GM10248 (cell line): Measurements from ENCODE around the gene TBC1D5.
"Not testable (repeated sequence)": the region's sequence is repeated elsewhere in the genome, so short reads cannot be mapped to it uniquely, and the experiment has no call there.

Experiments
- CTCF ChIA-PET: fragments of 300-600 bp; sonication (Branson Sonifier 250); formaldehyde crosslinking; extraction: SDS; loops from one replicate; lab custom pipeline; 2021; ENCODE audit warnings: antibody characterized with exemption; lab: Yijun Ruan, JAX
- POLR2A ChIA-PET: fragments of 350-650 bp; sonication (Branson Sonifier 250); formaldehyde crosslinking; extraction: SDS; loops from one replicate; lab custom pipeline; 2020; ENCODE audit warnings: antibody characterized with exemption; lab: Yijun Ruan, JAX
- DNase-seq: peaks from one replicate; pipeline ENCODE4 v3.0.0; 2012; ENCODE audit errors: extremely low spot score
- TF ChIP-seq, protein P1 (sequence below): IDR thresholded peaks from 2 replicates; pipeline ENCODE4 v1.5.1; 2012; ENCODE audit warnings: mild to moderate bottlenecking, low read depth; ENCODE audit errors: extremely low read depth, missing control alignments, control extremely low read depth

TBC1D5 gene

DNA sequence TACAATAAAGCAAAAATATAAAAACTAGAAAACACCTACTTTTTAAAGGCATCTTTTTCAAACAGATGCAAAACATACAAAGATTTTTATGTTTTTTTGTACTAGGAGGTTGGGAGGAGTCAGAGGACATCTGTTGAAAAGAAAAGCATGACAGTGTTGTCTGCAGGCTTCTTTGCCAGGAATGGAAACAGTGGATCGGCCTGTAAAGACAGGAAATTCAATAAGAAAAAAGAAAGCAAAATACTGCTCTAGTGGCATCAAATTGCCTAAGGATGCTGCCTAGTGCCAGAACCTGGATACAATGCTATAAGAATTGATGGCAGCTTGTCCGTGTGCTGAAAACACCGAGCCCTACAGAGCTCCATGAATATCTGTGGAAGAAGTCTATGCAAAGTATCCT, 69.9 kb downstream of the TBC1D5 start:
- ChIA-PET CTCF (no interaction called here), POLR2A (no interaction called here)
- no peak for DNase-seq
- TF ChIP-seq, protein P1, sequence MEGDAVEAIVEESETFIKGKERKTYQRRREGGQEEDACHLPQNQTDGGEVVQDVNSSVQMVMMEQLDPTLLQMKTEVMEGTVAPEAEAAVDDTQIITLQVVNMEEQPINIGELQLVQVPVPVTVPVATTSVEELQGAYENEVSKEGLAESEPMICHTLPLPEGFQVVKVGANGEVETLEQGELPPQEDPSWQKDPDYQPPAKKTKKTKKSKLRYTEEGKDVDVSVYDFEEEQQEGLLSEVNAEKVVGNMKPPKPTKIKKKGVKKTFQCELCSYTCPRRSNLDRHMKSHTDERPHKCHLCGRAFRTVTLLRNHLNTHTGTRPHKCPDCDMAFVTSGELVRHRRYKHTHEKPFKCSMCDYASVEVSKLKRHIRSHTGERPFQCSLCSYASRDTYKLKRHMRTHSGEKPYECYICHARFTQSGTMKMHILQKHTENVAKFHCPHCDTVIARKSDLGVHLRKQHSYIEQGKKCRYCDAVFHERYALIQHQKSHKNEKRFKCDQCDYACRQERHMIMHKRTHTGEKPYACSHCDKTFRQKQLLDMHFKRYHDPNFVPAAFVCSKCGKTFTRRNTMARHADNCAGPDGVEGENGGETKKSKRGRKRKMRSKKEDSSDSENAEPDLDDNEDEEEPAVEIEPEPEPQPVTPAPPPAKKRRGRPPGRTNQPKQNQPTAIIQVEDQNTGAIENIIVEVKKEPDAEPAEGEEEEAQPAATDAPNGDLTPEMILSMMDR, result no peak

DNA sequence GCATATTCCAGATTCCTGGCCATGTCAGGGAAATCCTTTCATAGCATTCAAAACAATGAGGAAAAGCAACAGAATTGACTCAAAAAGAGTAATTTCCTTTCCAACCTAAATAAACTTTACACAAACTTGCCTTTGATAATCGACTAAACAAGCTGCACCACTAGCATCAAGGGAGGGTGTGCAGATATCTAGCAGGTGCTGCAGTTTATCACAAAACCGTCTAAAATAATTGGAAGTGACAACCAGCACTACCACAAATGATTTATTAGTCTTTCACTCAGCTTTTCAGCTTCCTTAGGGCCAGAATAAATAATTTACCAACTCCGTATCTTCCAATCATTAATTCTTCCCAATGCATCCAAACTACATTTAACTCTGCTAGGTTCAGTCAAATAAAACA, 71.7 kb downstream of the TBC1D5 start:
- TF ChIP-seq, protein P1, result no peak
- ChIA-PET CTCF (interaction anchor here (1.3 to 1.5 kb wide), 2 partner anchors 9 to 13 kb away, joined by 4 to 8 read pairs; no protein-coding TSS in a partner anchor), POLR2A (no interaction called here)
- DNase-seq, result no peak

DNA sequence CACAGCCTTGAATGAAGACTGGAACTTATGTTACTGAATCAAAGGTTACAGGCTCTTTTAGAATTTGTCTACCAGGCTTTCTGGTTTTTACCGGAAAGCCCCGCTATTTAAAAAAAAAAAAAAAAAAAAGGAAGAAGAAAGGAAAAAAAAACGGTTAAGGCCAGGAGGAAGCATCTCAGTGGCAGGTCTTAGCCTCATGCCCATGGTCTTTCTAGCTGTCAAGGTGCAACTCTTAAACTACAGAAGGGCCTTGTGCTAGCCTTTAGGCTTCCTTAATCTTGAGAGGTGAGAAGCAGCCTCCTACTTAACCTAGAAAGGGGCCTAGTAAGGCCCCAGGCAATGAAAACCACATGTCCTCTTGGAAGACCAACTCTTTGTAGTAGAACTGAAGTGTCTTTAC, 77.5 kb downstream of the TBC1D5 start:
- peak; percentile 23 for DNase-seq
- TF ChIP-seq, protein P1, result no peak
- ChIA-PET POLR2A (no interaction called here), CTCF (no interaction called here)

DNA sequence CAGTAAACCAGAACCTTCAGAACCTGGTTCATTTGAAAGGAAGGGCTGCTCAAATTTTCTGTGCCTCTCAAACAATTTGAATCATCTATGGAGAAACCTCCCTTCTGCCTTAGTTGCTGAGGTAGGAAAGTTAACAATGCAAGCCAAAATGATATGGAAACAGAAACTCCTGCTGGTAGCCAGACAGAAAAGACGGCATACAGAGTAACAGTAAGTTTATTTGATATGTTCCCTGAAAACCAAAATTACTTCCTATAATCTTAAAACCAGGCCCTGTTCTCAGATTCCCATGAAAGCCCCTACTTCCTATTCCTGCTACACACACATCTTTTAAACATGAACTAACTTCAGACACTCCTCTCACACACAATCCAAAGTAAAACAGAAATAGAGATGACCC, 86.2 kb downstream of the TBC1D5 start:
- POLR2A ChIA-PET, result no interaction called here
- DNase-seq, result no peak
- TF ChIP-seq, protein P1, result no peak
- CTCF ChIA-PET, result interaction anchor here (1.6 kb wide), 1 partner anchor 11 kb away, joined by 5 read pairs; no protein-coding TSS in a partner anchor

DNA sequence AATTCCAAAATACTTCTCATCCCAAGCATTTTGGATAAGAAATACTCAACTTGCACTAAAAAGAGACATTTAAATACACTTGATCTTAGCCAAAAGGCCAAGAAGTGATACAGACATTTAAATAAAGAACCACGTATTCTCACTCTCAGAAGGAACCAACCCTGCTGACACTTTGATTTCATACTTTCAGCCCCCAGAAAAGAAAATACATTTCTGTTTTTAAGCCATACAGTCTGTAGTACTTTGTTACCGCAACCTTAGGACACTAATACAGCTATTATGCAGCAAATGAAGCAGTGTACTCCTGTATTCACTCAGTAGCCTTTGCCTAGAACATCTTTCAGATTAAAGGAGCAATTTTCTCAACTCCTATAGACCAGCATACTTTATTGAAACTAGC, 86.7 kb downstream of the TBC1D5 start:
- POLR2A ChIA-PET, result no interaction called here
- TF ChIP-seq, protein P1, result no peak
- no peak for DNase-seq
- CTCF ChIA-PET, result interaction anchor here (1.6 kb wide), 1 partner anchor 10 kb away, joined by 5 read pairs; no protein-coding TSS in a partner anchor

DNA sequence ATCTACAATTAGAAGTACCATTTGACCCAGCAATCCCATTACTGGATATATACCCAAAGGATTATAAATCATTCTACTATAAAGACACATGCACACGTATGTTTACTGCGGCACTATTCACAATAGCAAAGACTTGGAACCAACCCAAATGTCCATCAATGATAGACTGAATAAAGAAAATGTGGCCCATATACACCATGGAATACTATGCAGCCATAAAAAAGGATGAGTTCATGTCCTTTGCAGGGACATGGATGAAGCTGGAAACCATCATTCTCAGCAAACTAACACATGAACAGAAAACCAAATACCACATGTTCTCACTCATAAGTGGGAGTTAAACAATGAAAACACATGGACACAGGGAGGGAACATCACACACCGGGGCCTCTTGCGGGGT, 92.7 kb downstream of the TBC1D5 start:
- CTCF ChIA-PET, POLR2A ChIA-PET, DNase-seq: not testable (repeated sequence)

DNA sequence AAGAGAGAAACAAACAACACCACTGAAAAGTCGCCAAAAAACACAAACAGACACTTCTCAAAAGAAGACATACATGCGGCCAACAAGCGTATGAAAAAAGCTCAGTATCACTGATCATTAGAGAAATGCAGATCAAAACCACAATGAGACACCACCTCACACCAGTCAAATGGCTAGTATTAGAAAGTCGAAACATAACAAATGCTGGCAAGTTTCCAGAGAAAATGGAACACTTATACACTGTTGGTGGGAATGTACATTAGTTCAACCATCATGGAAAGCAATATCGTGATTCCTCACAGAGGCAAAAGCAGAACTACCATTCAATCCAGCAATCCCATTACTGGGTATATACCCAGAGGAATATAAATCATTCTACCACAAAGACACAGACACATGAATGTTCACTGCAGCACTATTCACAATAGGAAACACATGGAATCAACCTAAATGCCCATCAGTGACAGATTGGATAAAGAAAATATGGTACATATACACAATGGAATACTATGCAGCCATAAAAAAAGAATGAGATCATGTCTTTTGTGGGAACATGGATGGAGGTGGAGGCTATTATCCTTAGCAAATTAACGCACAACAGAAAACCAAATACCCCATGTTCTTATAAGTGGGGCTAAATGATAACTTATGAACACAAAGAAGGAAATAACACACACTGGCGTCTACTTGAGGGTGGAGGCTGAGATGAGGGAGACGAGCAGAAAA, 93.6 kb downstream of the TBC1D5 start:
- CTCF ChIA-PET, DNase-seq, POLR2A ChIA-PET: not testable (repeated sequence)
